Thoracic aorta (tissue), 2 donors: ENCODE results near the gene TMEM38A. TPM values are rescaled to one million over a fixed set of nuclear protein-coding genes. Genes with fewer than 3 reads are reported as not detected.

ENCODE experiments used
- ATAC-seq: fragments of 150-250 bp; one replicate; pipeline ENCODE4 v1.8.0; 2017; ENCODE audit warnings: low read depth; ENCODE audit not compliant: insufficient number of reproducible peaks, low FRiP score
- DNase-seq: peaks from one replicate; pipeline ENCODE4 v3.0.0-alpha.2; 2020; ENCODE audit warnings: low spot score
- H3K27ac ChIP-seq, 2 donors: fragments of 200-600 bp; sonication (generic); 1 replicate in 1 of 2; 2 replicates in 1 of 2; pipeline ENCODE4 v1.5.1; 2016; ENCODE audit warnings: mild to moderate bottlenecking in 2 of 2, moderate library complexity in 2 of 2
- H3K27me3 ChIP-seq: fragments of 200-600 bp; sonication (generic); replicated peaks from 2 replicates; pipeline ENCODE4 v1.6.0; 2016; ENCODE audit warnings: mild to moderate bottlenecking; ENCODE audit not compliant: insufficient read depth
- H3K36me3 ChIP-seq: fragments of 200-600 bp; sonication (generic); one replicate; pipeline ENCODE4 v1.5.1; 2016
- H3K4me1 ChIP-seq, 2 donors: fragments of 200-600 bp; sonication (generic); 1 replicate in 1 of 2; 2 replicates in 1 of 2; pipeline versions ENCODE4 v1.5.1 to v1.6.0; 2016; ENCODE audit warnings: low read depth in 2 of 2, mild to moderate bottlenecking in 1 of 2; ENCODE audit not compliant: control insufficient read depth in 1 of 2
- H3K4me3 ChIP-seq: fragments of 200-600 bp; sonication (generic); 2 replicates; pipeline ENCODE4 v1.5.1; 2016; ENCODE audit warnings: mild to moderate bottlenecking
- H3K9me3 ChIP-seq: fragments of 200-600 bp; sonication (generic); 2 replicates; pipeline ENCODE4 v1.5.1; 2016
- CTCF ChIP-seq: fragments of 200-600 bp; sonication (generic); IDR thresholded peaks from one replicate; pipeline ENCODE4 v1.5.1; 2019; ENCODE audit warnings: antibody characterized with exemption
- total RNA-seq, 2 donors: library from RNA; depleted of rRNA; stranded (reverse); fragments of >200 nt; gene quantifications; one replicate each; pipeline versions ENCODE4 v1.1.0 to v1.2.3, GENCODE V29; 2016

TMEM38A gene
- total RNA-seq, 2 donors from 2014 or later, result 7.6 to 11.9 TPM

GRCh38 chr19:16736709-16737108 is 75.8 kb downstream of the TMEM38A start:
- no peak for TF ChIP-seq CTCF
- H3K27me3 ChIP-seq, result no peaks in the 10 kb centered on the region
- no peak for DNase-seq
- H3K27ac ChIP-seq, result no peak overlapping the region
- H3K9me3 ChIP-seq, result no peaks in the 10 kb centered on the region
- peaks cover 4 to 9% of the 10 kb centered on the region in 2 donors for H3K4me1 ChIP-seq
- no peak overlapping the region for H3K4me3 ChIP-seq
- no peak for ATAC-seq
- no peaks in the 10 kb centered on the region for H3K36me3 ChIP-seq

- no peaks in the 10 kb centered on the region for H3K27me3 ChIP-seq
- H3K4me3 ChIP-seq, result no peak overlapping the region
- H3K36me3 ChIP-seq, result no peaks in the 10 kb centered on the region
- no peaks in the 10 kb centered on the region for H3K9me3 ChIP-seq
- no peak overlapping the region for H3K27ac ChIP-seq
- TF ChIP-seq CTCF, result no peak
- H3K4me1 ChIP-seq, result peaks cover 4 to 9% of the 10 kb centered on the region in 2 donors
- ATAC-seq (no peak), DNase-seq (no peak)
Observed at GRCh38 chr19:16737911-16738310, 77.0 kb downstream of the TMEM38A start.

- no peak overlapping the region for H3K4me3 ChIP-seq
- ATAC-seq (no peak), DNase-seq (no peak)
- no peaks in the 10 kb centered on the region for H3K27me3 ChIP-seq
- H3K36me3 ChIP-seq, result no peaks in the 10 kb centered on the region
- peaks cover 0 to 2% of the 10 kb centered on the region in 2 donors for H3K4me1 ChIP-seq
- no peaks in the 10 kb centered on the region for H3K9me3 ChIP-seq
- TF ChIP-seq CTCF, result no peak
- no peak overlapping the region for H3K27ac ChIP-seq
Observed at GRCh38 chr19:16739546-16739945, 78.6 kb downstream of the TMEM38A start.

Other genes with a start within 250 kb of the TMEM38A start
- gene EPS15L1, start 189.2 kb upstream of the TMEM38A start, total RNA-seq, result 10 to 100 TPM; 13.7 to 31.7 TPM
- gene CALR3, start 165.0 kb upstream of the TMEM38A start, total RNA-seq, result not detected
- 1 to 10 TPM; 4.9 to 6.1 TPM for gene C19orf44, start 164.7 kb upstream of the TMEM38A start, total RNA-seq
- 10 to 100 TPM in 1 of 2 donors, 1 to 10 TPM in 1; 9.3 to 18.4 TPM for gene CHERP, start 118.7 kb upstream of the TMEM38A start, total RNA-seq
- gene SLC35E1, start 88.7 kb upstream of the TMEM38A start, total RNA-seq, result 10 to 100 TPM; 66.9 to 85.3 TPM
- 10 to 100 TPM in 1 of 2 donors, 1 to 10 TPM in 1; 9.6 to 14.2 TPM for gene MED26, start 32.9 kb upstream of the TMEM38A start, total RNA-seq
- 100 to 1,000 TPM in 1 of 2 donors, 10 to 100 TPM in 1; 72.7 to 102 TPM for gene SMIM7, start 995 bp upstream of the TMEM38A start, total RNA-seq
- under 1 TPM; 0.21 to 0.27 TPM for gene NWD1, start 58.7 kb downstream of the TMEM38A start, total RNA-seq
- 10 to 100 TPM; 57.9 to 79.8 TPM for gene SIN3B, start 168.3 kb downstream of the TMEM38A start, total RNA-seq
- gene F2RL3, start 227.9 kb downstream of the TMEM38A start, total RNA-seq, result 1 to 10 TPM; 4.9 to 5.4 TPM